Activated CD8-positive, alpha-beta memory T cell treated with anti-CD3 and anti-CD28 coated beads for 4 hours (primary cell): ENCODE data around the gene VSIG10L2.

Source experiments
- DNase-seq, 2 donors: peaks; one replicate each; pipeline ENCODE4 v3.0.0-alpha.2; 2020; ENCODE audit warnings: low read depth in 2 of 2

The VSIG10L2 gene

GRCh38 chr11:125947419-125948277 is 1.8 kb downstream of the VSIG10L2 start:
- no peak for DNase-seq

GRCh38 chr11:125948278-125949051 is 2.6 kb downstream of the VSIG10L2 start:
- DNase-seq = no peak

- DNase-seq = no peak
Measured at GRCh38 chr11:125949271-125950177, 3.7 kb downstream of the VSIG10L2 start.

- DNase-seq = no peak
Measured at GRCh38 chr11:125950178-125950490, 4.3 kb downstream of the VSIG10L2 start.

GRCh38 chr11:125950696-125951651 is 5.1 kb downstream of the VSIG10L2 start:
- DNase-seq = no peak

GRCh38 chr11:125951731-125952130 is 5.9 kb downstream of the VSIG10L2 start:
- DNase-seq = no peak

GRCh38 chr11:125952559-125952958 is 6.7 kb downstream of the VSIG10L2 start:
- no peak for DNase-seq

GRCh38 chr11:125952973-125953372 is 7.1 kb downstream of the VSIG10L2 start:
- DNase-seq = no peak

- DNase-seq = no peak
Measured at GRCh38 chr11:125953401-125953935, 7.6 kb downstream of the VSIG10L2 start.

- DNase-seq = no peak
Measured at GRCh38 chr11:125954123-125954944, 8.5 kb downstream of the VSIG10L2 start.

GRCh38 chr11:125954945-125955640 is 9.2 kb downstream of the VSIG10L2 start:
- no peak for DNase-seq

GRCh38 chr11:125955856-125956255 is 10.0 kb downstream of the VSIG10L2 start:
- no peak for DNase-seq

GRCh38 chr11:125956391-125957134 is 10.7 kb downstream of the VSIG10L2 start:
- DNase-seq = no peak

GRCh38 chr11:125957618-125958332 is 11.9 kb downstream of the VSIG10L2 start:
- no peak for DNase-seq

GRCh38 chr11:125958872-125959400 is 13.1 kb downstream of the VSIG10L2 start:
- DNase-seq = no peak

GRCh38 chr11:125959511-125959910 is 13.7 kb downstream of the VSIG10L2 start:
- DNase-seq = no peak

GRCh38 chr11:125959931-125960330 is 14.1 kb downstream of the VSIG10L2 start:
- DNase-seq = no peak
